Activated B cell treated with CpG ODN at 0.5 μM for 24 hours (primary cell): Measurements from ENCODE around the gene OR8A1. TPM values are rescaled to one million over a fixed set of nuclear protein-coding genes. Genes with fewer than 3 reads are reported as not detected.

Source experiments
- ATAC-seq: fragments of 200-7000 bp; cut with Tn5 transposase; one replicate; pipeline ENCODE4 v1.10.0; 2021; ENCODE audit warnings: low read depth, mild to moderate bottlenecking, moderate library complexity
- CTCF ChIA-PET: fragments of 350-600 bp; sonication (Branson Sonifier 250); formaldehyde crosslinking; loops from one replicate; lab custom pipeline; 2021; ENCODE audit warnings: antibody characterized with exemption; lab: Charles Lee
- POLR2A ChIA-PET: fragments of 350-600 bp; sonication (Branson Sonifier 250); formaldehyde crosslinking; loops from one replicate; lab custom pipeline; 2021; ENCODE audit warnings: antibody characterized with exemption; lab: Charles Lee
- DNase-seq: peaks from one replicate; pipeline ENCODE4 v3.0.0; 2022
- H3K27ac Mint-ChIP-seq: one replicate; pipeline ENCODE4 v1.8.0; 2020; ENCODE audit warnings: mixed read lengths
- H3K27me3 Mint-ChIP-seq: one replicate; pipeline ENCODE4 v1.8.0; 2021; ENCODE audit warnings: mixed read lengths
- H3K36me3 Mint-ChIP-seq: one replicate; pipeline ENCODE4 v1.8.0; 2021; ENCODE audit warnings: low read depth, mixed read lengths
- H3K4me1 Mint-ChIP-seq: one replicate; pipeline ENCODE4 v1.8.0; 2021; ENCODE audit warnings: mixed read lengths
- H3K4me3 Mint-ChIP-seq: one replicate; pipeline ENCODE4 v1.8.0; 2020; ENCODE audit warnings: mild to moderate bottlenecking, mixed read lengths
- H3K9me3 Mint-ChIP-seq: one replicate; pipeline ENCODE4 v1.8.0; 2020; ENCODE audit warnings: mixed read lengths
- CTCF ChIP-seq: fragments of 200-600 bp; IDR thresholded peaks from one replicate; pipeline ENCODE4 v1.8.0; 2022; ENCODE audit warnings: antibody characterized with exemption, mild to moderate bottlenecking
- intact Hi-C: fragments of 100-400 bp; cut with micrococcal nuclease; formaldehyde crosslinking; loops from one replicate; pipeline ENCODE4 v1.15.1; 2024
- total RNA-seq: library from RNA; stranded (reverse); gene quantifications from 2 replicates; pipeline ENCODE4 v1.2.3, GENCODE V29; 2022

OR8A1 gene
- total RNA-seq, 1 donor from 2014 or later: not detected

- H3K27ac Mint-ChIP-seq: no peak overlapping the region
- no peak for ATAC-seq
- POLR2A ChIA-PET: no interaction called here
Measured at GRCh38 chr11:124610295-124610694, 40.5 kb downstream of the OR8A1 start.

GRCh38 chr11:124611064-124611463, 41.3 kb downstream of the OR8A1 start, which contains the start of gene PANX3:
TSS of gene PANX3 (plus strand) at chr11:124611428. CDS start at chr11:124611557, 129 bp downstream.
- ChIA-PET CTCF (no interaction called here), POLR2A (interaction anchor here (1.0 kb wide), 1 partner anchor 12 kb away, joined by 3 read pairs; no protein-coding TSS in a partner anchor)
- Mint-ChIP-seq H3K27me3 (peaks cover 12% of the 10 kb centered on the region), H3K4me1 (no peaks in the 10 kb centered on the region), H3K27ac (no peak within 1 kb of the TSS), H3K36me3 (no peaks in the 10 kb centered on the region), H3K9me3 (no peaks in the 10 kb centered on the region), H3K4me3 (no peak within 1 kb of the TSS)
- DNase-seq (no peak), ATAC-seq (no peak)
- intact Hi-C loops: no loop called here
- TF ChIP-seq CTCF: no peak

More at GRCh38 chr11:124610295-124610694, 40.5 kb downstream of the OR8A1 start:
- Mint-ChIP-seq H3K9me3 (no peaks in the 10 kb centered on the region), H3K4me3 (no peak overlapping the region), H3K36me3 (no peaks in the 10 kb centered on the region), H3K4me1 (peaks cover 2% of the 10 kb centered on the region), H3K27me3 (peaks cover 9% of the 10 kb centered on the region)
- intact Hi-C loops: no loop called here
- DNase-seq: no peak
- TF ChIP-seq CTCF: no peak
- CTCF ChIA-PET: interaction anchor here (0.8 kb wide), 1 partner anchor 539 kb away, joined by 3 read pairs; no protein-coding TSS in a partner anchor

- Mint-ChIP-seq H3K9me3 (no peaks in the 10 kb centered on the region), H3K4me1 (no peaks in the 10 kb centered on the region), H3K27ac (no peak overlapping the region), H3K36me3 (no peaks in the 10 kb centered on the region), H3K4me3 (no peak overlapping the region), H3K27me3 (peaks cover 18% of the 10 kb centered on the region)
- no peak for TF ChIP-seq CTCF
- ATAC-seq: no peak
- intact Hi-C loops: no loop called here
- CTCF ChIA-PET: no interaction called here
- POLR2A ChIA-PET: interaction anchor here (0.7 to 1.0 kb wide), 2 partner anchors 11 to 527 kb away, joined by 3 to 5 read pairs; no protein-coding TSS in a partner anchor
- DNase-seq: no peak
Measured at GRCh38 chr11:124612045-124612444, 42.2 kb downstream of the OR8A1 start.

GRCh38 chr11:124612567-124613246, 42.9 kb downstream of the OR8A1 start:
- CTCF ChIA-PET: no interaction called here
- Mint-ChIP-seq H3K4me3 (no peak overlapping the region), H3K4me1 (no peaks in the 10 kb centered on the region), H3K27me3 (peaks cover 24% of the 10 kb centered on the region), H3K9me3 (no peaks in the 10 kb centered on the region), H3K36me3 (no peaks in the 10 kb centered on the region), H3K27ac (no peak overlapping the region)
- no peak for DNase-seq
- TF ChIP-seq CTCF: no peak
- intact Hi-C loops: no loop called here
- ATAC-seq: no peak
- POLR2A ChIA-PET: no interaction called here

GRCh38 chr11:124618863-124619262, 49.1 kb downstream of the OR8A1 start:
- Mint-ChIP-seq H3K36me3 (peaks cover 10% of the 10 kb centered on the region), H3K4me3 (no peak overlapping the region), H3K27me3 (peaks cover 43% of the 10 kb centered on the region), H3K4me1 (peaks cover 16% of the 10 kb centered on the region), H3K27ac (no peak overlapping the region), H3K9me3 (no peaks in the 10 kb centered on the region)
- ChIA-PET POLR2A (no interaction called here), CTCF (interaction anchor here (0.7 kb wide), 1 partner anchor 833 kb away, joined by 3 read pairs; no protein-coding TSS in a partner anchor)
- no peak for TF ChIP-seq CTCF
- DNase-seq (no peak), ATAC-seq (no peak)
- intact Hi-C loops: no loop called here

Other genes starting within 250 kb of the OR8A1 start
- gene OR8D2, start 249.8 kb upstream of the OR8A1 start, total RNA-seq: not detected in 2 replicates
- gene OR8B2, start 185.5 kb upstream of the OR8A1 start, total RNA-seq: not detected in 2 replicates
- not detected in 2 replicates for gene OR8B3, start 171.0 kb upstream of the OR8A1 start, total RNA-seq
- not detected in 2 replicates for gene OR8B4, start 145.1 kb upstream of the OR8A1 start, total RNA-seq
- gene OR8B8, start 124.3 kb upstream of the OR8A1 start, total RNA-seq: not detected in 2 replicates
- not detected in 2 replicates for gene OR8B12, start 26.3 kb upstream of the OR8A1 start, total RNA-seq
- not detected in 2 replicates for gene PANX3, start 41.4 kb downstream of the OR8A1 start, total RNA-seq
- 43.7 and 54.6 TPM in 2 replicates for gene TBRG1, start 52.9 kb downstream of the OR8A1 start, total RNA-seq
- gene SIAE, start 103.7 kb downstream of the OR8A1 start, total RNA-seq: 2.6 and 3.4 TPM in 2 replicates
- gene SPA17, start 103.9 kb downstream of the OR8A1 start, total RNA-seq: 1.2 and 1.6 TPM in 2 replicates
- 0.69 and 1.0 TPM in 2 replicates for gene NRGN, start 169.9 kb downstream of the OR8A1 start, total RNA-seq
- 0.20 TPM in 2 replicates for gene VSIG2, start 182.3 kb downstream of the OR8A1 start, total RNA-seq
- gene ESAM, start 192.3 kb downstream of the OR8A1 start, total RNA-seq: 2.3 and 4.0 TPM in 2 replicates
- gene MSANTD2, start 230.4 kb downstream of the OR8A1 start, total RNA-seq: 17.7 and 21.0 TPM in 2 replicates